Type B pancreatic cell (in vitro differentiated cells): Measurements from ENCODE around the gene HMOX2. TPM values are rescaled to one million over a fixed set of nuclear protein-coding genes. Genes with fewer than 3 reads are reported as not detected.
A peak's percentile ranks its signal among the peaks of the same experiment; 100 is the strongest.

Experiments used
- DNase-seq: peaks from one replicate; pipeline ENCODE4 v3.0.0; 2021; ENCODE audit warnings: mixed read lengths; ENCODE audit not compliant: unreplicated experiment; ENCODE audit errors: extremely low spot score
- H3K27ac Mint-ChIP-seq: 2 replicates; pipeline ENCODE4 v1.8.0; 2021; ENCODE audit warnings: mild to moderate bottlenecking, mixed read lengths
- H3K27me3 Mint-ChIP-seq: 2 replicates; pipeline ENCODE4 v1.8.0; 2021; ENCODE audit warnings: mixed read lengths
- H3K36me3 Mint-ChIP-seq: 2 replicates; pipeline ENCODE4 v1.8.0; 2021; ENCODE audit warnings: mixed read lengths
- H3K4me1 Mint-ChIP-seq: one replicate; pipeline ENCODE4 v1.8.0; 2021; ENCODE audit warnings: mixed read lengths; ENCODE audit not compliant: unreplicated experiment
- H3K4me3 Mint-ChIP-seq: 2 replicates; pipeline ENCODE4 v1.8.0; 2021; ENCODE audit warnings: mild to moderate bottlenecking, mixed read lengths
- H3K9me3 Mint-ChIP-seq: 2 replicates; pipeline ENCODE4 v1.8.0; 2021; ENCODE audit warnings: mixed read lengths
- CTCF ChIP-seq: fragments of 200-600 bp; sonication (generic); conservative IDR thresholded peaks from 2 replicates; pipeline ENCODE4 v1.5.0; 2021; ENCODE audit warnings: antibody characterized with exemption, mild to moderate bottlenecking
- total RNA-seq: library from RNA; stranded (reverse); gene quantifications from 2 replicates; pipeline ENCODE4 v1.2.1, GENCODE V29; 2021; ENCODE audit warnings: low replicate concordance

Gene HMOX2
- total RNA-seq, 1 donor from 2014 or later, result 46.2 TPM

DNA sequence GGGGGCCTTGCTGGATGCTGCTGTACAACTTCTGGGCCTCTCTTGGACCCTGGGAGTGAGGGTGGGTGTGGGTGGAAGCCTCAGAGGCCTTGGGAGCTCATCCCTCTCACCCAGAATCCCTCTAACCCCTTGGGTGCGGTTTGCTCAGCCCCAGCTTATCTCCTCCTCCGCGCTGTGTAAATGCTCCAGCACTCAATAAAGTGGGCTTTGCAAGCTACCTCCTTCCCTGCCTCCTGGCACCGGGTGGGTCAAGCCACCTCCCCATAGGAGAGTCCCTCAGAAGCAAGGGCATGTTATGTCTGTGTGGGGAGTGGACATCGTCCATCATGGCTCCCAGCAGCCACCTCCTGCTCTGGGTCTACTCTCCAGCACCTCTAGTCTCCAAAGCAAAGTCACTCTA lies 33.9 kb downstream of the HMOX2 start:
- no peak for TF ChIP-seq CTCF
- peak overlapping the region; percentile 39 for H3K27ac Mint-ChIP-seq
- no peaks in the 10 kb centered on the region for H3K9me3 Mint-ChIP-seq
- DNase-seq, result no peak
- peaks cover 9% of the 10 kb centered on the region for H3K4me1 Mint-ChIP-seq
- H3K36me3 Mint-ChIP-seq, result peaks cover 7% of the 10 kb centered on the region
- H3K4me3 Mint-ChIP-seq, result no peak overlapping the region
- no peaks in the 10 kb centered on the region for H3K27me3 Mint-ChIP-seq

DNA sequence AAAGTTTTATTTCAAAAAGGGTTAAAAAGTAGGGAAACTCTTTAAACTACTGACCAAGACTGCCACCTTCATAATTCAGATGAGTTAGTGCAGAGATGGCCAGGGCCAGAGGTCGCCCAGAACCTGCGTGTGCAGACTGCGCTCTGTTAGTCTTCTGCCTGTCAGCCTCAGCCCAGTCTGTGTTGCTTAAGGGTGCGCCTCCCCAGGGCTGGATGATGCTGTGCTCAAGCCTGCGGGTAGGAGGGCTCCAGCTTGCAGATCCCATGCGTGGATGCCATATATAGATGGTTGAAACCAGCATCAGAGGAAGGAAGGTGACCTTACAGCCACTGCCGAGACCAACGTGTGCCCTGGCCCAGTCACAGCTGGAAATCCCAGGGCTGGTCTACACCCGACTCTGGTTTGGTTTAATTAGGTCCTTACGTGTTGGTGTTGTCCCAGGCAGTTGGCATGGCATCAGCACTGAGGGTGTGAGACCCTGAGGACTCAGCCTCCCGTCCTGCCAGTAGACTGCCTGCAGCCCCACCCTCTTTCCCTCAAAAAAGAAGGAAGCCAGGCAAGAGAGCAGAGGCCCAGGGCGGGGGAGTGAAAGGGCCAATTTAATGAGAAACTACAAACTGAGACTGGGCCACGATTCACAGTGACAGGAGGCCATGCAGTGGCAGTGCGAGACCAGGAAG lies 34.7 kb downstream of the HMOX2 start:
- TF ChIP-seq CTCF, result no peak
- peak overlapping the region; percentile 69 for H3K27ac Mint-ChIP-seq
- peaks cover 7% of the 10 kb centered on the region for H3K36me3 Mint-ChIP-seq
- H3K27me3 Mint-ChIP-seq, result no peaks in the 10 kb centered on the region
- H3K4me3 Mint-ChIP-seq, result no peak overlapping the region
- no peaks in the 10 kb centered on the region for H3K9me3 Mint-ChIP-seq
- H3K4me1 Mint-ChIP-seq, result peaks cover 17% of the 10 kb centered on the region
- DNase-seq, result no peak

GRCh38 chr16:4511441-4512082 lies 35.4 kb downstream of the HMOX2 start:
- Mint-ChIP-seq H3K27me3 (no peaks in the 10 kb centered on the region), H3K4me3 (no peak overlapping the region), H3K27ac (peak overlapping the region; percentile 69), H3K9me3 (no peaks in the 10 kb centered on the region), H3K4me1 (peaks cover 18% of the 10 kb centered on the region), H3K36me3 (peaks cover 4% of the 10 kb centered on the region)
- TF ChIP-seq CTCF, result peak; percentile 77
- peak; percentile 80 for DNase-seq

GRCh38 chr16:4512473-4512872 lies 36.3 kb downstream of the HMOX2 start:
- H3K36me3 Mint-ChIP-seq, result peaks cover 4% of the 10 kb centered on the region
- DNase-seq, result no peak
- no peak for TF ChIP-seq CTCF
- H3K4me3 Mint-ChIP-seq, result no peak overlapping the region
- peaks cover 18% of the 10 kb centered on the region for H3K4me1 Mint-ChIP-seq
- no peak overlapping the region for H3K27ac Mint-ChIP-seq
- no peaks in the 10 kb centered on the region for H3K27me3 Mint-ChIP-seq
- no peaks in the 10 kb centered on the region for H3K9me3 Mint-ChIP-seq

- H3K4me1 Mint-ChIP-seq, result peaks cover 18% of the 10 kb centered on the region
- no peak for TF ChIP-seq CTCF
- no peak overlapping the region for H3K4me3 Mint-ChIP-seq
- H3K27me3 Mint-ChIP-seq, result no peaks in the 10 kb centered on the region
- H3K9me3 Mint-ChIP-seq, result no peaks in the 10 kb centered on the region
- no peak for DNase-seq
- H3K36me3 Mint-ChIP-seq, result peaks cover 4% of the 10 kb centered on the region
- no peak overlapping the region for H3K27ac Mint-ChIP-seq
Observed at GRCh38 chr16:4513086-4513860, 37.1 kb downstream of the HMOX2 start.
